ENCODE results near the gene UMPS. TPM values are rescaled to one million over a fixed set of nuclear protein-coding genes. Genes with fewer than 3 reads are reported as not detected.

Gene UMPS
- total RNA-seq, 4 donors from 2014 or later, result 13.4 to 19.9 (median 15.8) TPM

- TF ChIP-seq, protein P1, sequence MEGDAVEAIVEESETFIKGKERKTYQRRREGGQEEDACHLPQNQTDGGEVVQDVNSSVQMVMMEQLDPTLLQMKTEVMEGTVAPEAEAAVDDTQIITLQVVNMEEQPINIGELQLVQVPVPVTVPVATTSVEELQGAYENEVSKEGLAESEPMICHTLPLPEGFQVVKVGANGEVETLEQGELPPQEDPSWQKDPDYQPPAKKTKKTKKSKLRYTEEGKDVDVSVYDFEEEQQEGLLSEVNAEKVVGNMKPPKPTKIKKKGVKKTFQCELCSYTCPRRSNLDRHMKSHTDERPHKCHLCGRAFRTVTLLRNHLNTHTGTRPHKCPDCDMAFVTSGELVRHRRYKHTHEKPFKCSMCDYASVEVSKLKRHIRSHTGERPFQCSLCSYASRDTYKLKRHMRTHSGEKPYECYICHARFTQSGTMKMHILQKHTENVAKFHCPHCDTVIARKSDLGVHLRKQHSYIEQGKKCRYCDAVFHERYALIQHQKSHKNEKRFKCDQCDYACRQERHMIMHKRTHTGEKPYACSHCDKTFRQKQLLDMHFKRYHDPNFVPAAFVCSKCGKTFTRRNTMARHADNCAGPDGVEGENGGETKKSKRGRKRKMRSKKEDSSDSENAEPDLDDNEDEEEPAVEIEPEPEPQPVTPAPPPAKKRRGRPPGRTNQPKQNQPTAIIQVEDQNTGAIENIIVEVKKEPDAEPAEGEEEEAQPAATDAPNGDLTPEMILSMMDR (IDR thresholded peaks at IDR 0.05), result no peak
- no peak for TF ChIP-seq POLR2A (IDR thresholded peaks at IDR 0.05)
- DNase-seq (ENCODE audit: low spot score in 2 of 2), result no peak
- intact Hi-C loops (cut with DNase I; ENCODE audit: low total_unique reads), result no loop called here
- no peak overlapping the region for H3K4me3 ChIP-seq (ENCODE audit: low read depth, poor library complexity, severe bottlenecking)
- 89 to 95% methylated on average over 4 of the region's 4 CpGs for WGBS, 2 donors
Observed at GRCh38 chr3:124696006-124696405, 34.2 kb upstream of the UMPS start.

DNA sequence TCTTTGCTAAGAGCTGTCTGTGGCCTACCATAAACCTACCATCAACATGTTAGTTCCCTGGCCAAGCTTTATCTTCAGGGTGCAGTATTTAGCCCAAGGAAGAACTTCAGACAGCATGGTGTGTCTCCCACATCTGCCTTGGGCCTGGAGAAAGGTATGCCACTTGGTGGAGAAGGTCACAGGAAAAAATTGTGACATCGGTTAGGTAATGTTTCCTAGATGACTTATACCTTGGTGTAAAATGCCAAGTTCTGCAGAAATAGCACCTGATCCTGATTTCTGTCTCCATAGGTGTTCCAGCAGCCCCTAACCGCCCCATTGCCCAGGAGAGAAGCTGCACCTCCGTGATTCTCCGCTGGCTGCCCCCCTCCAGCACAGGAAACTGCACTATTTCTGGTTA is 33.0 kb upstream of the UMPS start:
- intact Hi-C loops (cut with DNase I; ENCODE audit: low total_unique reads), result no loop called here
- TF ChIP-seq, protein P1 (IDR thresholded peaks at IDR 0.05), result no peak
- no peak for TF ChIP-seq POLR2A (IDR thresholded peaks at IDR 0.05)
- H3K4me3 ChIP-seq (ENCODE audit: low read depth, poor library complexity, severe bottlenecking), result no peak overlapping the region
- DNase-seq (ENCODE audit: low spot score in 2 of 2), result no peak
- 93 to 98% methylated on average over 4 of the region's 4 CpGs for WGBS, 2 donors

DNA sequence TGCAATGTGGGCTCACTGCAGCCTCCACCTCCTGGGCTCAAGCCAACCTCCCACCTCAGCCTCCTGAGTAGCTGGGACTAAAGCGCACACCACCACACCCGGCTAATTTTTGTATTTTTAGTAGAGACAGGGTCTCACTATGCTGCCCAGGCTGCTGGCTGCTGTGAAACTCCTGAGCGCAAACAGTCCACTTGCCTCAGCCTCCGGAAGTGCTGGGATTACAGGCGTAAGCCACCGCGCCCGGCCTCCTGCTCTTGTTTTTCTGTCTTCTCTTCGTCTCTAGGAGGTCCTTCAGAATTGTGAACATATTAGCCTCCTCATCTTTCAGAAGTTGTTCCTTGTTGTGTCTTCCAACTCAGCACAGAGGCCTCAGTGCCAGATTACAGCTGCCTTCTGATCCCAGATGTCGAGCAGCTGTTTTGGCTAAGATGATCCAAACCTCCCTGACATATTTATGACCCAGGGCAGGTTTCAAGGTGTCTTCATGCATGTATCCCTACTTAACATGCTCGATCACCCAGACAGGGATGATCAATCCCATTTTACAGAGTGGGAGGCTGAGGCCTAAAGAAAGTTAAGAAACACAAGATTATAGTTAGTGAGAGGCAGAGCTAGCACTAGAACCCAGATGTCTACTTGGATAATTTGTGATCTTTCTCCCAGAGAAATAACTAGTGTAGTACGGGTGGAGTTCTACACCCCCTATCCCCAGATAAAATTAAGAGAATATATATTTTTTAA is 32.1 kb upstream of the UMPS start:
- 83 to 85% methylated on average over 12 of the region's 12 CpGs for WGBS, 2 donors
- TF ChIP-seq, protein P1 (IDR thresholded peaks at IDR 0.05), result no peak
- no peak for TF ChIP-seq POLR2A (IDR thresholded peaks at IDR 0.05)
- no peak overlapping the region for H3K4me3 ChIP-seq (ENCODE audit: low read depth, poor library complexity, severe bottlenecking)
- intact Hi-C loops (cut with DNase I; ENCODE audit: low total_unique reads), result no loop called here
- no peak for DNase-seq (ENCODE audit: low spot score in 2 of 2)

- no peak overlapping the region for H3K4me3 ChIP-seq (ENCODE audit: low read depth, poor library complexity, severe bottlenecking)
- 100% methylated on average over 1 of the region's 1 CpG for WGBS, 2 donors
- DNase-seq (ENCODE audit: low spot score in 2 of 2), result no peak
- intact Hi-C loops (cut with DNase I; ENCODE audit: low total_unique reads), result no loop called here
- no peak for TF ChIP-seq POLR2A (IDR thresholded peaks at IDR 0.05)
- TF ChIP-seq, protein P1 (IDR thresholded peaks at IDR 0.05), result no peak
Observed at GRCh38 chr3:124699051-124699450, 31.2 kb upstream of the UMPS start.

DNA sequence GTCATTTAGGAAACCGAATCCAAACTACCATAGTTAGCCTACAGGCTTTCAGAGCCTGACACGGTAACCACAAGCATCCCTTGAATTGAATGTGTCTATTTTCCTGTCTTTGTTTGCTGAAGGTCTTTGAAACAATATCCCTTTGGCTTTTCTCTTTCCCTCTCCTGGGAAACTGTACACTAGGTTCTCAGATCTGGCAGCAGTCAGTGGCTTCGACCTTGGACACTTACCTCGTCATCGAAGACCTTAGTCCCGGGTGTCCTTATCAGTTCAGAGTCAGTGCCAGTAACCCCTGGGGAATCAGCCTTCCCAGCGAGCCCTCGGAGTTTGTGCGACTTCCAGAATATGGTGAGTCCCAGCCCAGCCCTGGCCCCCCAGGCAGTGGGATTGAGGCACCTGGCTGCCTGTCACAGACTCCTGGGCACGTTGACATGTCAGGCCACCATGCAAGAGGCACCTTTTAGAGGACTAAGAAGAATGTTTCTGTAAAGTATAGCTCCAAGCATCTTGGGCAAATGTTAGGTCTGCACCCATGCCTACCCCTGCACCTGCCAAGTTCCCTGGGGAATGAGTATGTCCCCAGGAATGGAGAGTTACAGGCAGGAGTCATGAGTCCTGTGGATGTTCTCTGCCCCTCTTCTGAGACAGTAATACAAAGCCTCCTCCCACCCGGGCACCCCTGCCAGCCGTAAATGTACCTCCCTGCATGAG is 30.4 kb upstream of the UMPS start:
- TF ChIP-seq, protein P1 (IDR thresholded peaks at IDR 0.05), result no peak
- TF ChIP-seq POLR2A (IDR thresholded peaks at IDR 0.05), result no peak
- intact Hi-C loops (cut with DNase I; ENCODE audit: low total_unique reads), result no loop called here
- no peak for DNase-seq (ENCODE audit: low spot score in 2 of 2)
- 66 to 74% methylated on average over 12 of the region's 12 CpGs for WGBS, 2 donors
- H3K4me3 ChIP-seq (ENCODE audit: low read depth, poor library complexity, severe bottlenecking), result no peak overlapping the region
